GM12872 (cell line): ENCODE data around the gene RXRA.

Source experiments
- TF ChIP-seq, protein P1 (sequence below): IDR thresholded peaks from 3 replicates; pipeline ENCODE4 v1.5.1; 2011; ENCODE audit warnings: low read depth, mild to moderate bottlenecking, low read length, moderate library complexity; ENCODE audit not compliant: insufficient read depth

The RXRA gene

GRCh38 chr9:134474055-134474370, 147.8 kb downstream of the RXRA start:
- TF ChIP-seq, protein P1, sequence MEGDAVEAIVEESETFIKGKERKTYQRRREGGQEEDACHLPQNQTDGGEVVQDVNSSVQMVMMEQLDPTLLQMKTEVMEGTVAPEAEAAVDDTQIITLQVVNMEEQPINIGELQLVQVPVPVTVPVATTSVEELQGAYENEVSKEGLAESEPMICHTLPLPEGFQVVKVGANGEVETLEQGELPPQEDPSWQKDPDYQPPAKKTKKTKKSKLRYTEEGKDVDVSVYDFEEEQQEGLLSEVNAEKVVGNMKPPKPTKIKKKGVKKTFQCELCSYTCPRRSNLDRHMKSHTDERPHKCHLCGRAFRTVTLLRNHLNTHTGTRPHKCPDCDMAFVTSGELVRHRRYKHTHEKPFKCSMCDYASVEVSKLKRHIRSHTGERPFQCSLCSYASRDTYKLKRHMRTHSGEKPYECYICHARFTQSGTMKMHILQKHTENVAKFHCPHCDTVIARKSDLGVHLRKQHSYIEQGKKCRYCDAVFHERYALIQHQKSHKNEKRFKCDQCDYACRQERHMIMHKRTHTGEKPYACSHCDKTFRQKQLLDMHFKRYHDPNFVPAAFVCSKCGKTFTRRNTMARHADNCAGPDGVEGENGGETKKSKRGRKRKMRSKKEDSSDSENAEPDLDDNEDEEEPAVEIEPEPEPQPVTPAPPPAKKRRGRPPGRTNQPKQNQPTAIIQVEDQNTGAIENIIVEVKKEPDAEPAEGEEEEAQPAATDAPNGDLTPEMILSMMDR = no peak

GRCh38 chr9:134475011-134475790, 148.9 kb downstream of the RXRA start:
- TF ChIP-seq, protein P1 = no peak

GRCh38 chr9:134476272-134476941, 150.2 kb downstream of the RXRA start:
- TF ChIP-seq, protein P1 = no peak

DNA sequence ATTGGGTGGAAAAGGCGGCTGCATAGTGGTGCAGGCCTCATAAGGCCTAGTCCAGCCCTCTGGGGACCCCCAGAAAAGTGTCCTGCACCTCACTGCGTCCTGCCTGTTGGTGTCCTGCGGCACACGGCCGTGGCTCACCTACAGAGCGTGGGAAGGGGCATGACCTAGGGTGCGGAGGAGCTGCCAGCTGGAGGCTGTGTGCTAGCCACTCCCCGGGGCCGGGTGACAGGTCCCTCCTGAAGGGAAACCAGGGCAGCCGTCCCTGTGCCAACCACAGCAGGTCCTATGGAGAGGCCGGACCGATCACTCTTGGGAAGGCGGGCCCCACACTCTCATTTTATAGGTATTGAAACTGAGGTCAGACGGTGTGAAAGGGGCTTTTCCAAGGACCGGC, 150.7 kb downstream of the RXRA start:
- TF ChIP-seq, protein P1 = no peak

DNA sequence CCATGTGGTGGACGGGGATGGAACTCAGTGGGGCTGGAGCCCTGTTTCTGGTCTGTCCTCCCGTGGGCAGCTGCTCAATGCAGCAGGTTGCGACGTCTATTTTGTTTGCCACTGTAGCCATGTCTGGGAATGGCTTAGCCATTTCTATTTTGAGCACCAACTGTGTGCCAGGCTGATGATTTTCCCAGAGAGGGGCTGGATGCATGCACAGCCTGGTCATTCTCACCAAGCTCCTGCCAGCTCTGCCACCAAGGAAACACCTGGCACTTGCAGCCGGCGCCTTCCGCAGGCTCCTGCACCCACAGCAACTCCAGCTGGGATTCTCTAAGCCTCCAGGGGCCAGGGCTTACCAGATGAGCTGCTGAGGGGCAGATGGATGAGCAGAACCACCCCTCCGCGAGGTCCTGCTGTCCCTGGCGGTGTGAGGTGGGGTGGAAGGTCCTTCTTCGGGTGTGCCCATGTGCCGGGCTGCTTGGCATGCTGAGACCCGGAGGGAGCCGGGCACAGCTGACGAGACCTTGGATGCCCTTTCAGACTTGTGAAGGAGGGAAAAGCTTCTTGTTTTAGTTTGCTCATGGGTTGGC, 151.2 kb downstream of the RXRA start:
- TF ChIP-seq, protein P1 = no peak

DNA sequence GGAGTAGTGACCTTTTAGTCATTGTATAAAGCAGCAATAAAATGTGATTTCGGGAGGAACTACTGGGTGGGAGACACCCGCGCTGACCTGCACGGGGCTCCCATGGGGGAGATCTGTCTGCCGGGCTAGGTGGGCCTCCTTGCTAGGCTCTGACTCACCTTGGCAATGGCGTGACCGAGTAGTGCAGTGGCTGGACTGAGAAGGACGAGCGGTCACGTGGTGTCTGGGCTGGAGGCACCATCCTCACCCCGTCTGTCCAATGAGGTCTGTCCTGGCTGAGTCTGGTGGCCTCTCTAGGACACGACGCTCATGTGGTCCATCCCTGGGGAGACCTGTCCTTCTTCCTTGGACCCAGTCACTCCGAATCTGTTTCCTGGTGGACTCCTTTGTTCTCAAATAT, 151.7 kb downstream of the RXRA start:
- TF ChIP-seq, protein P1 = no peak

DNA sequence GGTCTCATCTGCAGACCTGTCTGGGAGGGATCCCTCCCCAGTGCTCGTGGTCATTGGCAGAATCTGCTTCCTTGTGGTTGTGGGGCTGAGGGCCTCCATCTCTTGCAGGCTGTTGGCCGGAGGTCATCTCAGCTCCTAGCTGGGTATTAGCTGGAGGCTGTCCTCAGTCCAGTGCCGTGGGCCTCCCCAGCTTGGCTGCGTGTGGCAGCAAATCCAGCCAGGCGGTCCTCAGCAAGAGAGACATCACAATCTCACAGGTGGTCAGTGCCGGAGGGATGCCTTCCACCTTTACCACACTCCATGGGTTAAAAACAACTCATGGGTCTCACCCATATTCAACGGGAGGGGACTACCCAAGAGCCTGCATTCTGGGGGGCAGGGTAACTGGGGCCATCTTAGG, 155.5 kb downstream of the RXRA start:
- TF ChIP-seq, protein P1 = no peak
